ENCODE results near the gene IGDCC3. TPM values are rescaled to one million over a fixed set of nuclear protein-coding genes. Genes with fewer than 3 reads are reported as not detected.

Gene IGDCC3
- total and polyA plus RNA-seq, 10 of the 15 experiments (the other 5 are each of a cell fraction or from before 2014, with no cell fraction given) = 0.10 to 0.20 (median 0.15) TPM; not detected in 7

DNA sequence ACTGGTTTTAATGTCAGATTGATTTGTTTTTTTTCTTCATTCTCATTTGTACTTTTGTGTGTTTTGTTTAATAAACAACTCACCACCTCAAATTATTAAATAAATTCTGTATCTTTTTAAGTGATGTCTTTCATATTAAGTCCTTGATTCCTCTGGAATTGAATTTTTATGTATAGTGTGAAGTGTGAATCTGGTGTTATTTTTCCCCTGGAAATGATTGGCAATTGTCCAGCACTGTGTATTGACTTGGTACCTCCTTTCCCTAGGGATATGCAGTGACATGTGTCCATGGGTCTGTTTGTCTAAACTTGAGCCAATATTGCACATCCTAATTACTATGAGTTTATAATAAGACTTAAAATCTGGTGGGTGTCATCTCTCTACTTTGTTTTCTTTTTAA lies 71.3 kb downstream of the IGDCC3 start:
- no peaks in the 10 kb centered on the region; the same call in 2 of the 3 replicates for H3K9me3 ChIP-seq (replicated peaks; ENCODE audit: control insufficient read depth, insufficient read depth, low read length)
- TF ChIP-seq CHD2 (IDR thresholded peaks at IDR 0.05; ENCODE audit: borderline replicate concordance, low read depth, low read length) (no peak), NR2C2 (IDR thresholded peaks at IDR 0.05; ENCODE audit: borderline replicate concordance, control insufficient read depth, insufficient read length, low read depth) (no peak), JUNB (IDR thresholded peaks at IDR 0.05) (no peak), SMARCA5 (IDR thresholded peaks at IDR 0.05) (no peak), MYC (IDR thresholded peaks at IDR 0.05; ENCODE audit: insufficient read depth, insufficient read length, insufficient replicate concordance, low read length, severe bottlenecking) (no peak), TAF1 (IDR thresholded peaks at IDR 0.05; ENCODE audit: borderline replicate concordance, low read depth, low read length) (no peak), KAT2A (conservative IDR thresholded peaks at IDR 0.05; ENCODE audit: control insufficient read depth, low read depth, low read length) (no peak), CBX3 (IDR thresholded peaks at IDR 0.05; ENCODE audit: borderline replicate concordance, low read depth) (no peak), ZBTB4 (CRISPR knock-in tag; IDR thresholded peaks at IDR 0.05) (no peak)
- TF ChIP-seq, protein P1, sequence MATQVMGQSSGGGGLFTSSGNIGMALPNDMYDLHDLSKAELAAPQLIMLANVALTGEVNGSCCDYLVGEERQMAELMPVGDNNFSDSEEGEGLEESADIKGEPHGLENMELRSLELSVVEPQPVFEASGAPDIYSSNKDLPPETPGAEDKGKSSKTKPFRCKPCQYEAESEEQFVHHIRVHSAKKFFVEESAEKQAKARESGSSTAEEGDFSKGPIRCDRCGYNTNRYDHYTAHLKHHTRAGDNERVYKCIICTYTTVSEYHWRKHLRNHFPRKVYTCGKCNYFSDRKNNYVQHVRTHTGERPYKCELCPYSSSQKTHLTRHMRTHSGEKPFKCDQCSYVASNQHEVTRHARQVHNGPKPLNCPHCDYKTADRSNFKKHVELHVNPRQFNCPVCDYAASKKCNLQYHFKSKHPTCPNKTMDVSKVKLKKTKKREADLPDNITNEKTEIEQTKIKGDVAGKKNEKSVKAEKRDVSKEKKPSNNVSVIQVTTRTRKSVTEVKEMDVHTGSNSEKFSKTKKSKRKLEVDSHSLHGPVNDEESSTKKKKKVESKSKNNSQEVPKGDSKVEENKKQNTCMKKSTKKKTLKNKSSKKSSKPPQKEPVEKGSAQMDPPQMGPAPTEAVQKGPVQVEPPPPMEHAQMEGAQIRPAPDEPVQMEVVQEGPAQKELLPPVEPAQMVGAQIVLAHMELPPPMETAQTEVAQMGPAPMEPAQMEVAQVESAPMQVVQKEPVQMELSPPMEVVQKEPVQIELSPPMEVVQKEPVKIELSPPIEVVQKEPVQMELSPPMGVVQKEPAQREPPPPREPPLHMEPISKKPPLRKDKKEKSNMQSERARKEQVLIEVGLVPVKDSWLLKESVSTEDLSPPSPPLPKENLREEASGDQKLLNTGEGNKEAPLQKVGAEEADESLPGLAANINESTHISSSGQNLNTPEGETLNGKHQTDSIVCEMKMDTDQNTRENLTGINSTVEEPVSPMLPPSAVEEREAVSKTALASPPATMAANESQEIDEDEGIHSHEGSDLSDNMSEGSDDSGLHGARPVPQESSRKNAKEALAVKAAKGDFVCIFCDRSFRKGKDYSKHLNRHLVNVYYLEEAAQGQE (IDR thresholded peaks at IDR 0.05; ENCODE audit: low read depth, low read length) = no peak
- FAIRE-seq = no peak
- H4K20me1 ChIP-seq (ENCODE audit: control insufficient read depth, insufficient read depth) = no peaks in the 10 kb centered on the region
- SMC1A ChIA-PET (ENCODE audit: uncharacterized antibody, unreplicated experiment) = interaction anchor here (2.0 kb wide), 1 partner anchor 79 kb away, joined by 8 read pairs; no protein-coding TSS in a partner anchor
- H3K27ac ChIP-seq (ENCODE audit: control insufficient read depth, insufficient read depth) = no peak overlapping the region
- RAD21 ChIA-PET (ENCODE audit: unreplicated experiment) = no interaction called here
- peaks cover 7% of the 10 kb centered on the region for H3K4me1 ChIP-seq (ENCODE audit: control insufficient read depth, insufficient read depth, low read length)
- no peak overlapping the region for H2AFZ ChIP-seq (ENCODE audit: control insufficient read depth, low read depth, low read length)
- no peaks in the 10 kb centered on the region for H3K27me3 ChIP-seq (replicated peaks in 1 of 2; ENCODE audit: control insufficient read depth in 2 of 2, insufficient read depth in 2 of 2, low read length in 1 of 2)
- no peaks in the 10 kb centered on the region for H3K79me2 ChIP-seq (ENCODE audit: control insufficient read depth, insufficient read depth, low read length)
- H3K36me3 ChIP-seq (ENCODE audit: control insufficient read depth in 2 of 2, insufficient read depth in 2 of 2, low read length in 1 of 2) = no peaks in the 10 kb centered on the region
- POLR2A ChIA-PET = interaction anchor here (0.6 to 0.9 kb wide), 4 partner anchors 9 to 210 kb away, joined by 3 to 8 read pairs (median 4); no protein-coding TSS in a partner anchor
- in situ Hi-C loops (cut with MboI) = no loop called here
- CTCF ChIA-PET = interaction anchor here (0.6 to 1.1 kb wide), 3 partner anchors 94 to 227 kb away, joined by 3 to 5 read pairs (median 3); no protein-coding TSS in a partner anchor
- H3K4me2 ChIP-seq (ENCODE audit: control insufficient read depth, insufficient read depth) = no peak overlapping the region
- no peak overlapping the region for H3K4me3 ChIP-seq
- no peak for ATAC-seq
- no peak for DNase-seq (ENCODE audit: low read depth, low spot score)
- no peak overlapping the region for H3K9ac ChIP-seq (ENCODE audit: control insufficient read depth, insufficient read depth, low read length)
- intact Hi-C loops (cut with micrococcal nuclease; ENCODE audit: unreplicated experiment) = no loop called here
- BruUV-seq (replicated peaks) = no TSS peak
